Mesenchymal stem cell (in vitro differentiated cells and primary cell): ENCODE data around the gene PLA2G2A. TPM values are rescaled to one million over a fixed set of nuclear protein-coding genes. Genes with fewer than 3 reads are reported as not detected.

ENCODE experiments used
- DNase-seq: peaks from one replicate; pipeline ENCODE4 v3.0.0-alpha.2; 2013
- H2AFZ ChIP-seq: one replicate; pipeline ENCODE4 v1.6.1; 2013; ENCODE audit warnings: low read depth, mild to moderate bottlenecking, control low read depth, inconsistent platforms, low read length, moderate library complexity
- H2AK5ac ChIP-seq: 2 replicates; pipeline ENCODE4 v1.6.1; 2013; ENCODE audit warnings: low read length, moderate library complexity, mild to moderate bottlenecking, inconsistent platforms; ENCODE audit not compliant: severe bottlenecking
- H2BK120ac ChIP-seq: one replicate; pipeline ENCODE4 v1.6.1; 2013; ENCODE audit warnings: low read depth, mild to moderate bottlenecking, inconsistent platforms, low read length, moderate library complexity
- H2BK12ac ChIP-seq, 2 experiments: one replicate each; pipeline ENCODE4 v1.6.1; 2013; ENCODE audit warnings: inconsistent platforms in 2 of 2, low read length in 2 of 2, mild to moderate bottlenecking in 2 of 2, moderate library complexity in 2 of 2, control low read depth in 1 of 2
- H2BK15ac ChIP-seq: one replicate; pipeline ENCODE4 v1.6.1; 2013; ENCODE audit warnings: mild to moderate bottlenecking, low read depth, inconsistent platforms; ENCODE audit not compliant: poor library complexity, severe bottlenecking
- H2BK5ac ChIP-seq: 2 replicates; pipeline ENCODE4 v1.6.1; 2013; ENCODE audit warnings: low read depth, mild to moderate bottlenecking, low read length, control low read depth, inconsistent platforms; ENCODE audit not compliant: poor library complexity, severe bottlenecking
- H3K14ac ChIP-seq, 2 experiments: one replicate each; pipeline ENCODE4 v1.6.1; 2013; ENCODE audit warnings: inconsistent platforms in 2 of 2, low read length in 2 of 2, control low read depth in 1 of 2, mild to moderate bottlenecking in 1 of 2, moderate library complexity in 1 of 2
- H3K18ac ChIP-seq, 2 experiments: one replicate each; pipeline ENCODE4 v1.6.1; 2013; ENCODE audit warnings: inconsistent platforms in 2 of 2, low read length in 2 of 2, control low read depth in 1 of 2, low read depth in 1 of 2, mild to moderate bottlenecking in 1 of 2
- H3K23ac ChIP-seq, 2 experiments: one replicate each; pipeline ENCODE4 v1.6.1; 2013; ENCODE audit warnings: inconsistent platforms in 2 of 2, low read length in 2 of 2, mild to moderate bottlenecking in 2 of 2, moderate library complexity in 2 of 2, control low read depth in 1 of 2
- H3K27ac ChIP-seq: 2 replicates; pipeline ENCODE4 v1.5.1; 2013; ENCODE audit warnings: mild to moderate bottlenecking, moderate library complexity, low read length, control low read depth, inconsistent platforms; ENCODE audit not compliant: poor library complexity, severe bottlenecking
- H3K27me3 ChIP-seq, 2 experiments: 2 replicates each; pipeline versions ENCODE4 v1.6.1 to v1.7.0; 2013; ENCODE audit warnings: low read length in 2 of 2, mild to moderate bottlenecking in 2 of 2, moderate library complexity in 2 of 2, control low read depth in 1 of 2, inconsistent platforms in 1 of 2; ENCODE audit not compliant: control insufficient read depth in 1 of 2, insufficient read depth in 1 of 2
- H3K36me3 ChIP-seq, 2 experiments: 2 replicates each; pipeline versions ENCODE4 v1.6.1 to v1.7.0; 2013; ENCODE audit warnings: low read length in 2 of 2, control low read depth in 1 of 2, inconsistent platforms in 1 of 2, low read depth in 1 of 2, mild to moderate bottlenecking in 1 of 2; ENCODE audit not compliant: insufficient read depth in 2 of 2, control insufficient read depth in 1 of 2
- H3K4ac ChIP-seq, 2 experiments: one replicate each; pipeline ENCODE4 v1.6.1; 2013; ENCODE audit warnings: inconsistent platforms in 2 of 2, low read length in 2 of 2, mild to moderate bottlenecking in 2 of 2, moderate library complexity in 2 of 2, control low read depth in 1 of 2, low read depth in 1 of 2
- H3K4me1 ChIP-seq: 2 replicates; pipeline ENCODE4 v1.6.1; 2013; ENCODE audit warnings: low read depth, low read length, control low read depth; ENCODE audit not compliant: control insufficient read depth, insufficient read depth
- H3K4me2 ChIP-seq: 2 replicates; pipeline ENCODE4 v1.6.1; 2013; ENCODE audit warnings: low read length, mild to moderate bottlenecking, inconsistent platforms; ENCODE audit not compliant: poor library complexity, severe bottlenecking
- H3K4me3 ChIP-seq, 2 experiments: 2 replicates each; pipeline versions ENCODE4 v1.5.1 to v1.7.0; 2013; ENCODE audit warnings: low read length in 2 of 2, mild to moderate bottlenecking in 2 of 2, control low read depth in 1 of 2, low read depth in 1 of 2; ENCODE audit not compliant: insufficient read depth in 1 of 2
- H3K79me1 ChIP-seq: replicated peaks from 2 replicates; pipeline ENCODE4 v1.6.1; 2013; ENCODE audit warnings: mild to moderate bottlenecking, control low read depth, low read length, inconsistent platforms; ENCODE audit not compliant: poor library complexity, severe bottlenecking
- H3K9ac ChIP-seq: 2 replicates; pipeline ENCODE4 v1.7.0; 2013; ENCODE audit warnings: mild to moderate bottlenecking, low read length, moderate library complexity
- H3K9me3 ChIP-seq: 2 replicates; pipeline ENCODE4 v1.7.0; 2013; ENCODE audit warnings: mild to moderate bottlenecking, low read length; ENCODE audit not compliant: control insufficient read depth
- H4K8ac ChIP-seq: one replicate; pipeline ENCODE4 v1.6.1; 2013; ENCODE audit warnings: inconsistent platforms, mild to moderate bottlenecking, low read length, moderate library complexity
- H4K91ac ChIP-seq: one replicate; pipeline ENCODE4 v1.6.1; 2013; ENCODE audit warnings: mild to moderate bottlenecking, low read length, inconsistent platforms
- WGBS: methylation state at CpG from one replicate; pipeline ENCODE4 v1.1.7; 2013; ENCODE audit warnings: mixed read lengths; 5-methylcytosine and 5-hydroxymethylcytosine counted together
- polyA plus RNA-seq, 2 experiments: library from polyadenylated mRNA; stranded (reverse); fragments of 200-250 nt; gene quantifications; one replicate each; pipeline ENCODE4 v1.2.3, GENCODE V29; 2013

Gene PLA2G2A, protein sequence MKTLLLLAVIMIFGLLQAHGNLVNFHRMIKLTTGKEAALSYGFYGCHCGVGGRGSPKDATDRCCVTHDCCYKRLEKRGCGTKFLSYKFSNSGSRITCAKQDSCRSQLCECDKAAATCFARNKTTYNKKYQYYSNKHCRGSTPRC
- 0.10 TPM for polyA plus RNA-seq (2013, experiment 1 of 2)
- polyA plus RNA-seq (2013, experiment 2 of 2), result 0.08 TPM

DNA sequence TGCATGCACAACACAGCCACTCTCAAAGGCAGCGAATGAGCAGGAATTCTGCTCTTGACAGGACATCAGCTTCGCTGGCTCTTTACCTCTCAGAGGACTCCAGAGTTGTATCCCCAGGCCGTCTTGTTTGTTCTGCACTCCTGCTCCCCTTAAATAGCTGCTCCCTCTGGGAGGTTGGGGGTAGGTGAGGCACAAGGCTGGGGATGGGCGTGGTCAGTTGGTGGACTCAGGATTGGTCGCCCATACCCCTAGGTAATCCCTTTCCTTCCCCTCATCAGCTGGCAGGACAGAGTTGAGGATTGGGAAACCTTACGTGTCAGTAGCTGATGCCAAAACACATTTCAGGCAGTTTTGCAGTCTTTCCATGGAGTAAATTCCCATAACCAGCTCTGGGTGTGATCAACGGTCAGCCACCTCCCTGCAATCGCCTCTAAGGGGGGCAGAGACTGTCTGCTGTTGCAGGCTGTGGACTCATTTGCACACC, at the start of gene PLA2G2A:
Gene PLA2G2A (minus strand): TSS at position 125 of the 484 bp plus-strand sequence. CDS start 845 bp downstream, outside the sequence.
- Histone ChIP-seq H3K36me3 (no peaks in the 10 kb centered on the region), H3K23ac (no peak within 1 kb of the TSS), H2AK5ac (no peak within 1 kb of the TSS), H3K79me1 (no peaks in the 10 kb centered on the region), H3K9ac (no peak within 1 kb of the TSS), H3K18ac (no peak within 1 kb of the TSS), H3K27ac (no peak within 1 kb of the TSS), H3K14ac (peak within 1 kb of the TSS in 1 of 2 experiments; percentile 55), H3K4me2 (no peak within 1 kb of the TSS), H2BK5ac (no peak within 1 kb of the TSS), H2BK12ac (no peak within 1 kb of the TSS), H3K4me3 (peak within 1 kb of the TSS; percentile 3 to 62), H2BK120ac (no peak within 1 kb of the TSS), H4K91ac (no peak within 1 kb of the TSS), H3K27me3 (peaks cover 4 to 43% of the 10 kb centered on the region in 2 experiments), H2AFZ (no peak within 1 kb of the TSS), H3K9me3 (no peaks in the 10 kb centered on the region), H3K4ac (no peak within 1 kb of the TSS), H2BK15ac (no peak within 1 kb of the TSS), H3K4me1 (no peaks in the 10 kb centered on the region), H4K8ac (no peak within 1 kb of the TSS)
- WGBS, result 82% methylated on average over 8 of the region's 8 CpGs
- DNase-seq, result no peak

DNA sequence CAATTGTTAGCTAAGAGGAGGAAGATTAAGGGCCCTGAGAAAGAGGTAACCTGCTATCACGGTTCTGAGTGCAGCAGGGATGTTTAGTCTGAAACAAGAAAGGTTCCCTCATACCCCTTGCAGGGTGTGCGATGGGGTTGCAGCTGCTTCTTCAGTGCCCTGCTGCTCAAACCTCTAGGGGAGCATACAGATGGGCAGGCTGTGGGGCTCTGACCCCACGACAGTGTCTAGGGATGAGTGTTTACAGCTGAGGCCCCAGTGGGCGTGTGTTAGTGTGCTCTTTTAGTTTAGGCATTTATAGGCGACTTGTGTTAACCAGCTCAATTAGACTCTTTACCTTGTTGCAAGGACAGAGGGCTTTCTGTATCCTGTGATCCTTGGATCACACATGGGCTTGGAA, 49.3 kb upstream of the PLA2G2A start:
- H2BK12ac ChIP-seq, result no peak overlapping the region
- H4K91ac ChIP-seq, result no peak overlapping the region
- H4K8ac ChIP-seq, result no peak overlapping the region
- no peak overlapping the region for H3K23ac ChIP-seq
- H2AK5ac ChIP-seq, result no peak overlapping the region
- H3K4me2 ChIP-seq, result no peak overlapping the region
- no peak overlapping the region for H2BK5ac ChIP-seq
- no peak overlapping the region for H3K9ac ChIP-seq
- WGBS, result 71% methylated on average over 5 of the region's 5 CpGs
- no peak overlapping the region for H3K4ac ChIP-seq
- no peak overlapping the region for H3K27ac ChIP-seq
- peaks cover 11% of the 10 kb centered on the region for H3K9me3 ChIP-seq
- no peak overlapping the region for H3K4me3 ChIP-seq
- H3K4me1 ChIP-seq, result no peaks in the 10 kb centered on the region
- peaks cover 0 to 4% of the 10 kb centered on the region in 2 experiments for H3K27me3 ChIP-seq
- DNase-seq, result no peak
- no peaks in the 10 kb centered on the region for H3K36me3 ChIP-seq
- H2BK120ac ChIP-seq, result no peak overlapping the region
- no peak overlapping the region for H2AFZ ChIP-seq
- no peak overlapping the region for H3K18ac ChIP-seq
- H3K79me1 ChIP-seq, result no peaks in the 10 kb centered on the region
- H2BK15ac ChIP-seq, result no peak overlapping the region
- H3K14ac ChIP-seq, result no peak overlapping the region

DNA sequence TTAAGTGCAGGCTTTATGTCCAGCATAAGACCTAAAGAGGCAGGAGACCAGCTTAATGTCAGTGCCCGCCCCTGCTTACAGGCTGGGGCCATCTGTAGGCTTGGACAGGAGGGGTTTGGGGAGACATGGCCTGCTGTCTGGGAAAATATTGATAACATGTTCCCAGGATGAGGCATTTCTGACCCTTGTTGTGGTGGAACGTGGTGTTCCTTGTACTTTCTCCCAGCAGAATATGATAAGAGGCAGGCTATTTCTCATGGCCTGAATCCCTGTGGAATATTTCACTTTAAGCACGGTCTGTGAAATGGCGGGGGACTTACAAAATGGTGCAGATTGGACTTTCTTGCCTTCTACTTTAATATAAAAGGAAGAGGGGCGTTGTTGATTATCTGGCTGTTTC, 48.7 kb upstream of the PLA2G2A start:
- no peak overlapping the region for H2BK12ac ChIP-seq
- H3K18ac ChIP-seq, result no peak overlapping the region
- H2AK5ac ChIP-seq, result no peak overlapping the region
- no peaks in the 10 kb centered on the region for H3K4me1 ChIP-seq
- no peak overlapping the region for H2BK15ac ChIP-seq
- H2BK120ac ChIP-seq, result no peak overlapping the region
- H3K4me3 ChIP-seq, result no peak overlapping the region
- DNase-seq, result no peak
- no peak overlapping the region for H3K14ac ChIP-seq
- H3K9ac ChIP-seq, result no peak overlapping the region
- H2AFZ ChIP-seq, result no peak overlapping the region
- H3K9me3 ChIP-seq, result peaks cover 16% of the 10 kb centered on the region
- no peak overlapping the region for H4K91ac ChIP-seq
- peaks cover 0 to 4% of the 10 kb centered on the region in 2 experiments for H3K27me3 ChIP-seq
- H3K4me2 ChIP-seq, result no peak overlapping the region
- H3K23ac ChIP-seq, result no peak overlapping the region
- no peak overlapping the region for H3K4ac ChIP-seq
- H4K8ac ChIP-seq, result no peak overlapping the region
- 62% methylated on average over 5 of the region's 5 CpGs for WGBS
- no peak overlapping the region for H3K27ac ChIP-seq
- H3K79me1 ChIP-seq, result no peaks in the 10 kb centered on the region
- H3K36me3 ChIP-seq, result no peaks in the 10 kb centered on the region
- H2BK5ac ChIP-seq, result no peak overlapping the region

DNA sequence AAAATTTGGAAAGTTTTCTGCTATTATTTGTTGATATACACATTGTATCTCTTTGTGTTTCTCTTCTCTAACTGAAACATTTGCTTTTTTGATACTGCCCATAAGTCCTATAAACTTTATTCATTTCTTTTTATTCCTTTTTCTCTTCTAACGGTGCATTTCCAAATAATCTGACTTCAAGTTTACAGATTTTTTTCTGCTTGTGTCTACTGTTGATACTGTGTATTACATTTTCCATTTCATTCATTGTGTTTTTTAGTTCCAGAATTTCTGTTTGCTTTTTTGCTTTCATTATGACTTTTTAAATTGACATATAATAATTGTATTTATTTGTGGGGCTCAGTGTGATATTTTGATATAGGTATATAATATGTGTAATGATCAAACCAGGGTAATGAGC, 38.3 kb upstream of the PLA2G2A start:
- no peak overlapping the region for H3K23ac ChIP-seq
- no peaks in the 10 kb centered on the region for H3K79me1 ChIP-seq
- no peak overlapping the region for H2BK5ac ChIP-seq
- H3K36me3 ChIP-seq, result no peaks in the 10 kb centered on the region
- no peak overlapping the region for H2BK15ac ChIP-seq
- H3K4me3 ChIP-seq, result no peak overlapping the region
- H4K8ac ChIP-seq, result no peak overlapping the region
- H3K14ac ChIP-seq, result no peak overlapping the region
- H2BK120ac ChIP-seq, result no peak overlapping the region
- H3K4me1 ChIP-seq, result no peaks in the 10 kb centered on the region
- H3K9me3 ChIP-seq, result peaks cover 28% of the 10 kb centered on the region
- H3K9ac ChIP-seq, result no peak overlapping the region
- H3K4me2 ChIP-seq, result no peak overlapping the region
- H3K27me3 ChIP-seq, result no peaks in the 10 kb centered on the region
- WGBS, result no CpG with 5 or more reads among the region's 1 CpG
- no peak overlapping the region for H4K91ac ChIP-seq
- no peak overlapping the region for H3K18ac ChIP-seq
- H2AK5ac ChIP-seq, result no peak overlapping the region
- no peak overlapping the region for H2BK12ac ChIP-seq
- H2AFZ ChIP-seq, result no peak overlapping the region
- no peak overlapping the region for H3K27ac ChIP-seq
- DNase-seq, result no peak
- H3K4ac ChIP-seq, result no peak overlapping the region
